ENCODE results near the gene PAQR9. TPM values are rescaled to one million over a fixed set of nuclear protein-coding genes. Genes with fewer than 3 reads are reported as not detected.
A peak's percentile ranks its signal among the peaks of the same experiment; 100 is the strongest.

Gene PAQR9
- total and polyA plus RNA-seq, 2 donors from 2014 or later, result 0.09 TPM; not detected in 1

DNA sequence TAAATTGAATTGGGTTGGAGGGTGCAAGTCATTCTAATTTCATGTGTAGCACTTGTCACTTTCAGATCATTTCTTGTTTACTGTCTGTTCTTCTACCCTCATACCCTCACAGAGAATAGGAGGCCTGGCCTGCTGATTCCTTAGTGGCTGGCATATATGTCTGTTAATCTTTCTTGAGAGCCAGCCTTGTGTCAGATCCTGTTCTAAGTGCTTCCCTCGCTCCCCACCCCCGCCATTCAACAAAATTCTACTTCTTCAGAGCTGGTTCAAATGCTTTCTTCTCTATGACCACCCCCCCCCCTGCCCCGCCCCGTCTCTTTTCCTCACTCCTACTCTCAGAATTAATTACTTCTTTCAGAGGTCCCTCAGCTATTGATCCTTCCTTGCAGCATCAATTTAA is 36.4 kb upstream of the PAQR9 start:
- intact Hi-C loops (cut with DNase I), result loop anchor here (10.0 kb wide), 1 partner anchor 415 kb away; no protein-coding TSS in a partner anchor
- H3K36me3 ChIP-seq (ENCODE audit: control insufficient read depth in 2 of 3, insufficient read depth in 3 of 3, low read length in 3 of 3), result no peaks in the 10 kb centered on the region
- H3K9ac ChIP-seq (ENCODE audit: low read length in 3 of 3), result no peak overlapping the region
- H3K4me3 ChIP-seq (ENCODE audit: low read length in 3 of 3), result peak overlapping the region in 1 of 3 donors; percentile 93
- peaks cover 0 to 16% (median 16%) of the 10 kb centered on the region in 3 donors for H3K4me1 ChIP-seq (ENCODE audit: control insufficient read depth in 2 of 3, insufficient read depth in 2 of 3, low read depth in 1 of 3, low read length in 3 of 3)
- no peaks in the 10 kb centered on the region for H3K27me3 ChIP-seq (ENCODE audit: control insufficient read depth, insufficient read depth, low read length)
- peak overlapping the region; percentile 76 to 95 for H3K27ac ChIP-seq (ENCODE audit: low read depth in 2 of 2, low read length in 2 of 2)
- TF ChIP-seq, protein P1, sequence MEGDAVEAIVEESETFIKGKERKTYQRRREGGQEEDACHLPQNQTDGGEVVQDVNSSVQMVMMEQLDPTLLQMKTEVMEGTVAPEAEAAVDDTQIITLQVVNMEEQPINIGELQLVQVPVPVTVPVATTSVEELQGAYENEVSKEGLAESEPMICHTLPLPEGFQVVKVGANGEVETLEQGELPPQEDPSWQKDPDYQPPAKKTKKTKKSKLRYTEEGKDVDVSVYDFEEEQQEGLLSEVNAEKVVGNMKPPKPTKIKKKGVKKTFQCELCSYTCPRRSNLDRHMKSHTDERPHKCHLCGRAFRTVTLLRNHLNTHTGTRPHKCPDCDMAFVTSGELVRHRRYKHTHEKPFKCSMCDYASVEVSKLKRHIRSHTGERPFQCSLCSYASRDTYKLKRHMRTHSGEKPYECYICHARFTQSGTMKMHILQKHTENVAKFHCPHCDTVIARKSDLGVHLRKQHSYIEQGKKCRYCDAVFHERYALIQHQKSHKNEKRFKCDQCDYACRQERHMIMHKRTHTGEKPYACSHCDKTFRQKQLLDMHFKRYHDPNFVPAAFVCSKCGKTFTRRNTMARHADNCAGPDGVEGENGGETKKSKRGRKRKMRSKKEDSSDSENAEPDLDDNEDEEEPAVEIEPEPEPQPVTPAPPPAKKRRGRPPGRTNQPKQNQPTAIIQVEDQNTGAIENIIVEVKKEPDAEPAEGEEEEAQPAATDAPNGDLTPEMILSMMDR (IDR thresholded peaks at IDR 0.05; ENCODE audit: borderline replicate concordance, extremely low read depth, insufficient read depth), result no peak
- no peak for FAIRE-seq
- DNase-seq, result peak in 3 of 5 donors; percentile 12 to 63 (median 50)
- H3K9me3 ChIP-seq (ENCODE audit: control insufficient read depth in 2 of 3, insufficient read depth in 1 of 3, low read length in 3 of 3), result no peaks in the 10 kb centered on the region

DNA sequence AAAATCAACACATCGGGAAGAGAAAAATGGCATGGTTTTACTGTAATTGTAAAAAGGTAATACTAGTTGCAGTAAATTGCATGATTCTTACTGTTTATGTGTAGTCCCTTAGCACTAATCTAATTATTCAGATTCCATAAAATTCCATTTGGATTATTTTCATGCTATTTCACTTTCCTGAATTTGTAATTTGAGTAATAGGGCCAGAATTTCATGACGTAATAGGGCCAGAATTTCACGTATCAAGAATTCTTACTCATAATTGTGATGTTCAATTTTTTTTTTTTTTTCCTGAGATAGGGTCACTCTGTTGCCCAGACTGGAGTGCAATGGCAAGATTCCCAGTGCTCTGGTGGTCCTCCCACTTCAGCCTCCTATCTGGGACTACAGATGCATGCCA is 35.0 kb upstream of the PAQR9 start:
- Histone ChIP-seq H3K27me3 (ENCODE audit: control insufficient read depth, insufficient read depth, low read length) (no peaks in the 10 kb centered on the region), H3K27ac (ENCODE audit: low read depth in 2 of 2, low read length in 2 of 2) (no peak overlapping the region), H3K4me3 (ENCODE audit: low read length in 3 of 3) (no peak overlapping the region), H3K9me3 (ENCODE audit: control insufficient read depth in 2 of 3, insufficient read depth in 1 of 3, low read length in 3 of 3) (no peaks in the 10 kb centered on the region), H3K4me1 (ENCODE audit: control insufficient read depth in 2 of 3, insufficient read depth in 2 of 3, low read depth in 1 of 3, low read length in 3 of 3) (peaks cover 0 to 16% (median 16%) of the 10 kb centered on the region in 3 donors), H3K9ac (ENCODE audit: low read length in 3 of 3) (no peak overlapping the region), H3K36me3 (ENCODE audit: control insufficient read depth in 2 of 3, insufficient read depth in 3 of 3, low read length in 3 of 3) (no peaks in the 10 kb centered on the region)
- no peak for DNase-seq
- intact Hi-C loops (cut with DNase I), result loop anchor here (10.0 kb wide), 1 partner anchor 414 kb away; no protein-coding TSS in a partner anchor
- no peak for FAIRE-seq
- TF ChIP-seq, protein P1 (IDR thresholded peaks at IDR 0.05; ENCODE audit: borderline replicate concordance, extremely low read depth, insufficient read depth), result no peak

DNA sequence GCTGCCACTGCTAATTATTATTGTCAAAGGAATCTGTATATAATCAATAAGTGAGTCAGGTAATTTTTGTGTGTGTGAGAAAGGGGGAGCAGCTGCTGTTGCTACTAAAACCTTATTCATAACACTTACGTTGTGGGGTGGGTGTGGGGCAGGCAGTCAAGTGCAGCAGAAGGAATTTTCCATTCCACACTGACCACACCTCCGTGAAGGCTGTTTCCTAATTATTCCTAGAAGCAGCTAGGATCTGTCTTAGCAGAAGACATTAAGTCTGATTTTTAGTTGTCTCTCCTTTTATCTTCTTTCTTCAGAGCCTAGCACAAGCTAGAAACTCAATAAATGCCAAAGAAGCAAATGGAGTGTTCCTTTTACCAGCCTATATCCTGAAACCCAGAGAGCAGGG is 33.9 kb upstream of the PAQR9 start:
- peaks cover 0 to 8% (median 8%) of the 10 kb centered on the region in 3 donors for H3K4me1 ChIP-seq (ENCODE audit: control insufficient read depth in 2 of 3, insufficient read depth in 2 of 3, low read depth in 1 of 3, low read length in 3 of 3)
- H3K36me3 ChIP-seq (ENCODE audit: control insufficient read depth in 2 of 3, insufficient read depth in 3 of 3, low read length in 3 of 3), result no peaks in the 10 kb centered on the region
- DNase-seq (peak in 3 of 5 donors; percentile 43 to 53 (median 46)), FAIRE-seq (no peak)
- H3K4me3 ChIP-seq (ENCODE audit: low read length in 3 of 3), result no peak overlapping the region
- TF ChIP-seq, protein P1 (IDR thresholded peaks at IDR 0.05; ENCODE audit: borderline replicate concordance, extremely low read depth, insufficient read depth), result no peak
- no peaks in the 10 kb centered on the region for H3K9me3 ChIP-seq (ENCODE audit: control insufficient read depth in 2 of 3, insufficient read depth in 1 of 3, low read length in 3 of 3)
- H3K27ac ChIP-seq (ENCODE audit: low read depth in 2 of 2, low read length in 2 of 2), result peak overlapping the region; percentile 11 to 33
- no peak overlapping the region for H3K9ac ChIP-seq (ENCODE audit: low read length in 3 of 3)
- H3K27me3 ChIP-seq (ENCODE audit: control insufficient read depth, insufficient read depth, low read length), result no peaks in the 10 kb centered on the region
- intact Hi-C loops (cut with DNase I), result loop anchor here (10.0 kb wide), 1 partner anchor 413 kb away; no protein-coding TSS in a partner anchor

Data from kidney (tissue), 14 donors.